Common myeloid progenitor, CD34-positive (primary cell): ENCODE results near the gene ADAMTS13.

Experiments used
- CTCF ChIA-PET: fragments of 350-600 bp; sonication (Branson Sonifier 250); formaldehyde crosslinking; loops from one replicate; lab custom pipeline; 2021; ENCODE audit warnings: antibody characterized with exemption; lab: Charles Lee
- POLR2A ChIA-PET: fragments of 350-600 bp; sonication (Branson Sonifier 250); formaldehyde crosslinking; loops from one replicate; lab custom pipeline; 2021; ENCODE audit warnings: antibody characterized with exemption; lab: Charles Lee
- DNase-seq, 3 donors: peaks; one replicate each; pipeline versions ENCODE4 v3.0.0 to v3.0.0-alpha.2; 2013
- H3K27ac ChIP-seq, 2 experiments: 1 replicate in 1 of 2; 2 replicates in 1 of 2; pipeline ENCODE4 v1.7.0; 2013; ENCODE audit warnings: inconsistent platforms in 2 of 2, low read length in 2 of 2, mild to moderate bottlenecking in 2 of 2, low read depth in 1 of 2, moderate library complexity in 1 of 2; ENCODE audit not compliant: severe bottlenecking in 2 of 2, insufficient read depth in 1 of 2, poor library complexity in 1 of 2
- H3K27me3 ChIP-seq, 5 experiments: replicated peaks in 2 of 5; 1 replicate in 3 of 5; 2 replicates in 2 of 5; pipeline versions ENCODE4 v1.6.1 to v1.7.0; 2013; ENCODE audit warnings: low read length in 4 of 5, mild to moderate bottlenecking in 2 of 5, moderate library complexity in 2 of 5, inconsistent platforms in 1 of 5; ENCODE audit not compliant: insufficient read depth in 5 of 5, control insufficient read depth in 4 of 5
- H3K36me3 ChIP-seq, 4 experiments: 1 replicate in 2 of 4; 2 replicates in 2 of 4; pipeline versions ENCODE4 v1.6.1 to v1.7.0; 2013; ENCODE audit warnings: low read length in 3 of 4, control low read depth in 1 of 4, mild to moderate bottlenecking in 1 of 4; ENCODE audit not compliant: control insufficient read depth in 4 of 4, insufficient read depth in 4 of 4
- H3K4me1 ChIP-seq, 4 experiments: 1 replicate in 3 of 4; 2 replicates in 1 of 4; pipeline versions ENCODE4 v1.6.1 to v1.7.1; 2013; ENCODE audit warnings: low read length in 3 of 4, mild to moderate bottlenecking in 3 of 4, control low read depth in 1 of 4, inconsistent platforms in 1 of 4, moderate library complexity in 1 of 4; ENCODE audit not compliant: control insufficient read depth in 4 of 4, insufficient read depth in 4 of 4; ENCODE audit errors: control extremely low read depth in 1 of 4
- H3K4me3 ChIP-seq, 7 experiments: 1 replicate in 4 of 7; 2 replicates in 3 of 7; pipeline versions ENCODE4 v1.5.1 to v1.7.0; 2013; ENCODE audit warnings: mild to moderate bottlenecking in 7 of 7, low read length in 6 of 7, moderate library complexity in 6 of 7, inconsistent platforms in 2 of 7, low read depth in 2 of 7, control low read depth in 1 of 7; ENCODE audit not compliant: insufficient read depth in 4 of 7, control insufficient read depth in 1 of 7; ENCODE audit errors: extremely low read depth in 1 of 7
- H3K9me3 ChIP-seq, 5 experiments: 1 replicate in 4 of 5; 2 replicates in 1 of 5; pipeline versions ENCODE4 v1.6.1 to v1.7.1; 2013; ENCODE audit warnings: low read length in 4 of 5, mild to moderate bottlenecking in 2 of 5, inconsistent platforms in 1 of 5, low read depth in 1 of 5, moderate library complexity in 1 of 5; ENCODE audit not compliant: control insufficient read depth in 4 of 5, insufficient read depth in 2 of 5; ENCODE audit errors: control extremely low read depth in 1 of 5
- WGBS: methylation state at CpG from one replicate; pipeline ENCODE4 v1.1.5; 2013; ENCODE audit not compliant: insufficient coverage; 5-methylcytosine and 5-hydroxymethylcytosine counted together

ADAMTS13 gene

DNA sequence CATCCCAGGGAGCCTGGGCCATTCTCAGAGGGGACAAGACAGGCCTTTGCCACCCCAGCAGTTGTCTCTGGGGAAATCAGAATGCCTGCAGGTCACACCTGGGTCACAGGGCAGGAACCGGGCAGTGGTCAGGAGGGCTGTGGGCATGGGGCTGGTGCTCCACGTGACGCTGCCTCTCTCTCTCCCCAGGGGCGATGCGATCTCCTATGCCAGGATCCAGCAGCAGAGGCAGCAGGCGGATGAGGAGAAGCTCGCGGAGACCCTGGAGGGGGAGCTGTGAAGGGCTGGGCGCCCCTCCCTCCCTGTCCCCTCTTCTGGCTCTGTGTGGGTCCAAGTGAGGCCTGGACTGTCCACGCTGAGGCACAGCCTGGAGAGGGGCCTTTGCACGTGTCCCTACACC lies 46.2 kb downstream of the ADAMTS13 start:
- 100% methylated on average over 8 of the region's 11 CpGs for WGBS
- ChIA-PET CTCF (no interaction called here), POLR2A (no interaction called here)
- no peak for DNase-seq
- H3K36me3 ChIP-seq = peaks cover 0 to 13% (median 2%) of the 10 kb centered on the region in 4 experiments
- peaks cover 0 to 27% (median 17%) of the 10 kb centered on the region in 4 experiments for H3K4me1 ChIP-seq
- H3K27ac ChIP-seq = no peak overlapping the region
- H3K27me3 ChIP-seq = no peaks in the 10 kb centered on the region
- H3K9me3 ChIP-seq = no peaks in the 10 kb centered on the region
- no peak overlapping the region for H3K4me3 ChIP-seq

- H3K4me3 ChIP-seq = no peak overlapping the region
- ChIA-PET POLR2A (no interaction called here), CTCF (no interaction called here)
- H3K27me3 ChIP-seq = no peaks in the 10 kb centered on the region
- H3K27ac ChIP-seq = no peak overlapping the region
- 93% methylated on average over 5 of the region's 6 CpGs for WGBS
- peaks cover 0 to 13% (median 2%) of the 10 kb centered on the region in 4 experiments for H3K36me3 ChIP-seq
- DNase-seq = no peak
- H3K4me1 ChIP-seq = peaks cover 0 to 32% (median 23%) of the 10 kb centered on the region in 4 experiments
- no peaks in the 10 kb centered on the region for H3K9me3 ChIP-seq
Observed at GRCh38 chr9:133468777-133469421, 46.7 kb downstream of the ADAMTS13 start.

DNA sequence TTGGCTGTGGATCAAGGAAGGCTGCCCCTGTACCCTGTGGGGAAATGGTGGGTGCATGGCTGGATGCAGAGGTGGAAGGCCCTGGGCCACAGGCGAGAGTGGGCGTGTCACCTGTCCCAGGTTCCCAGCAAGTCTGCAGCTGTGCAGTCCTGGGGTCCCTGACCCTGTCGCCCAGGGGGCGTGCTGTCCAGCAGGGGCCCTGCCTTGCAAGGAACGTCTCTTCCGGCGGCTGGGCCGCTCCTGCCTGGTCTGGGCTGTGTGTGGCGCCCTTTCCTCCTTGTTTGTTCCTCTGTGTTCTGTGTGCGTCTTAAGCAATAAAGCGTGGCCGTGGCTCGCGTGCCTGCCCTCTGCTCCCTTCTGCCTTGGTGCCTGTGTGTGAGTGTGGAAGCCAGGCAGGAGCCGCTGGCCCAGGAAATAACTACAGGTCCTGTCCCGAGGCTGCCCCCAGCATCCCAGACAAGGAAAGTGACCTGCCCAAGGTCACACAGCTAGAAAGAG lies 48.3 kb downstream of the ADAMTS13 start:
- CTCF ChIA-PET = no interaction called here

GRCh38 chr9:133470988-133471387 lies 48.8 kb downstream of the ADAMTS13 start:
- CTCF ChIA-PET = no interaction called here
- Histone ChIP-seq H3K27ac (no peak overlapping the region), H3K36me3 (peaks cover 0 to 21% (median 2%) of the 10 kb centered on the region in 4 experiments), H3K9me3 (no peaks in the 10 kb centered on the region), H3K27me3 (no peaks in the 10 kb centered on the region), H3K4me1 (peaks cover 0 to 53% (median 44%) of the 10 kb centered on the region in 4 experiments), H3K4me3 (no peak overlapping the region)
- 69% methylated on average over 6 of the region's 7 CpGs for WGBS
- POLR2A ChIA-PET = no interaction called here
- DNase-seq = no peak

More for the DNA sequence above, 48.3 kb downstream of the ADAMTS13 start:
- H3K36me3 ChIP-seq = peaks cover 0 to 20% (median 2%) of the 10 kb centered on the region in 4 experiments
- no peaks in the 10 kb centered on the region for H3K27me3 ChIP-seq
- WGBS = 98% methylated on average over 15 of the region's 16 CpGs
- no peak overlapping the region for H3K27ac ChIP-seq
- H3K9me3 ChIP-seq = no peaks in the 10 kb centered on the region
- POLR2A ChIA-PET = no interaction called here
- no peak overlapping the region for H3K4me3 ChIP-seq
- H3K4me1 ChIP-seq = peaks cover 0 to 48% (median 39%) of the 10 kb centered on the region in 4 experiments
- DNase-seq = no peak

GRCh38 chr9:133471551-133472276 lies 49.5 kb downstream of the ADAMTS13 start:
- no peaks in the 10 kb centered on the region for H3K9me3 ChIP-seq
- no peak overlapping the region for H3K27ac ChIP-seq
- no peak overlapping the region for H3K4me3 ChIP-seq
- peaks cover 0 to 60% (median 48%) of the 10 kb centered on the region in 4 experiments for H3K4me1 ChIP-seq
- H3K27me3 ChIP-seq = no peaks in the 10 kb centered on the region
- no peak for DNase-seq
- CTCF ChIA-PET = no interaction called here
- 91% methylated on average over 26 of the region's 27 CpGs for WGBS
- POLR2A ChIA-PET = no interaction called here
- peaks cover 0 to 23% (median 2%) of the 10 kb centered on the region in 4 experiments for H3K36me3 ChIP-seq

DNA sequence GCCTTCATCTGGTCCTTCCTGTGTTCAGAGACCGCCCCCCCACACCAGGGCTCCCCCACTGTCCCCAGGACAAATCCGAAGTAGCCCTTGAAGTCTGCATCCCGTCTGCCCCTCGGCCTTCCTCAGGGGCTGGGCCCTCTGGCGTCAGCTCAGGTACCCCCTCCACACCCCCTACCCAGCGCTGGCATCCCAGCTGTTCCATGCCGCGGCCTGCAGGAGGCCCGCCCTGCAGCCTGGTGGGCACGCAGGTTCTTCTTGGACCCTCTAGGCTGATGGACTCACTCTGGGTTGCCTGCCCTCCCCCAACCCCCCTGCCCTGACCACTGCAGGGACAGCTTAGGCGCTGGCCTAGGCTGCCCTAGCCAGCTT lies 50.1 kb downstream of the ADAMTS13 start:
- Histone ChIP-seq H3K9me3 (no peaks in the 10 kb centered on the region), H3K4me3 (no peak overlapping the region), H3K4me1 (peaks cover 0 to 64% (median 51%) of the 10 kb centered on the region in 4 experiments), H3K36me3 (peaks cover 0 to 24% (median 2%) of the 10 kb centered on the region in 4 experiments), H3K27me3 (no peaks in the 10 kb centered on the region), H3K27ac (no peak overlapping the region)
- 100% methylated on average over 6 of the region's 11 CpGs for WGBS
- ChIA-PET POLR2A (no interaction called here), CTCF (no interaction called here)
- no peak for DNase-seq
